IPS DF 4.7 (cell line): ENCODE measurements around the gene PPP1R12B.
"Not testable (repeated sequence)": the region's sequence is repeated elsewhere in the genome, so short reads cannot be mapped to it uniquely, and the experiment has no call there.

ENCODE experiments used
- DNase-seq: peaks from one replicate; pipeline ENCODE4 v3.0.0-alpha.2; 2013; ENCODE audit warnings: low spot score; ENCODE audit errors: extremely low read depth

PPP1R12B gene

DNA sequence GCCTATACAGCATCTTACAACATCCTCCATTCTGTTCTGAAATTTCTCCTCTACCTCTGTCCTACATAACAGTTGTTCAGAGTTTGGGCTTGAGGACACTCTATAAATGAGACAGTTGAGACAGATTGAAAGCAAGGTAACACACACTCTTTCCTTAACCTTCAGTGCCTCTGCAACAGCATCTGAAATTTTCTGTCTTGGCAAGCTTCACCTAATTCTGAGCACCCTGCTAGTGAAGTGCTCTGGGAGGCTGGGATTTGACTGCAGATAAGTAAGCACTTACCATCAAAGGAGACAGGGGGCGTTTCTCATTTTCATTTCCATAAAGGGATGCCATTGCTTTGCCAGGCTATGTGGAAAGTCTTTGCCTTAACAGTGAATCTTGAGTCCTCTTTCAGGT is 53.3 kb downstream of the PPP1R12B start:
- DNase-seq = not testable (repeated sequence)

DNA sequence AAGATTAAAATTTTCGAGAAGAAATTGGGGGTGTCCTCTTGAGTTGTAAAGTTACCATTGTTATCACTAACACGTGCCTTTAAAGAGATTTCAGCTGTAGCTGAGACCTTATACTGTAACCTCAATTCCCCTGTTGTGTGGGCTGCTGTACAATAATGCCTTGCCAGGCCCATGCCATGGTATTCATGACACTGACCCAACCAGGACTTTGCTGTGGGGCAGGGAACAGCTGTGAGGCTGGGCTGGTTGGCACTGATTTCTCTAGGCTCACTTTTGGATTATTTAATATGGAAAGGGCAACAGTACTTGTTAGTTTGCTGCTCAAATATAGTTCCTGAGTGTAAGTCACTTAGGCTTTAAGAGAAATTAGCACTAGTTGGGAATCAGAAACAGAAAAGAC is 54.9 kb downstream of the PPP1R12B start:
- not testable (repeated sequence) for DNase-seq

- no peak for DNase-seq
Observed at GRCh38 chr1:202405928-202406327, 57.4 kb downstream of the PPP1R12B start.

DNA sequence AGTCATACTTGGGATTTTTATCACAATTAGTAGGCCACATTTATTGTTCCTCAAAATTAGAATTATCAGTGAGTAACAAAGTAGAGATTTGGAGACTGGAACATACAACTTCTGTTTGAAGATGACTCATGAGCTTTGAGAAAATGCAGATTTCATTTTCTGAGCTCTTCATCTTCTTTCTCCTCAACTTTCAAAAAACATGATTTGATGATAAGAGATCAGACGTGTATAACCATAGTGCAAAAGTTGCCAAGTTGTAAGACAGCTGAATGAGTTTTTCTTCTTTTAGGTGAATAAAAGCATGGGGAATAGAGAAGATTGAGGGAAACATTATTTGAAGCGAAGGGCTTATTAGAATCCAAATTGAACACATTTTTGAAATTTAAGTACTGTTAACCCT is 58.4 kb downstream of the PPP1R12B start:
- not testable (repeated sequence) for DNase-seq

- DNase-seq = not testable (repeated sequence)
Observed at GRCh38 chr1:202407378-202407777, 58.9 kb downstream of the PPP1R12B start.

GRCh38 chr1:202410251-202410650 is 61.8 kb downstream of the PPP1R12B start:
- not testable (repeated sequence) for DNase-seq

DNA sequence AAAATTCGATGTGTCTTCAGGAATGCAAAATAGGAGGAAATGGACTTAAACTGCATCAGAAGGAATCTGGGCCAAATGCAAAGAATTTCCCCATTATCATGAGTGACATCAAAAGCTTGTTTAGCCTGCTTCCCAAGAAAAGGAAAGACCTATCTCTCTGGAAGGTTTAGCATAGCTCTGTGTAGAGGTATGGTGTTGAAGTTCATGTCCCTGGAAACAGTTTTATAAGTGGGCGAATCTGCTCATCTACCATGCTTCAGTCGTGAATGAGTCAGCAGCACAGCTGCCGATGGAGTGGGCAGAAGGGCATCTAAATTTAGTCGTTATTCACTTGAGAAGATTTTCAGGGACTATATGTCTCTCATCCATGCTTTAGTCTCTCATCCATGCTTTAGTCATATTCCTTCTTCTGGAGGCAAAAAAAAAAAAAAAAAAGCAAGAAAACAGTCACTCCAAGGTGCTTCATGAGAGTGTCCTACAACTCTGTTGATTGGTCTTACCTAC is 62.4 kb downstream of the PPP1R12B start:
- DNase-seq = not testable (repeated sequence)

DNA sequence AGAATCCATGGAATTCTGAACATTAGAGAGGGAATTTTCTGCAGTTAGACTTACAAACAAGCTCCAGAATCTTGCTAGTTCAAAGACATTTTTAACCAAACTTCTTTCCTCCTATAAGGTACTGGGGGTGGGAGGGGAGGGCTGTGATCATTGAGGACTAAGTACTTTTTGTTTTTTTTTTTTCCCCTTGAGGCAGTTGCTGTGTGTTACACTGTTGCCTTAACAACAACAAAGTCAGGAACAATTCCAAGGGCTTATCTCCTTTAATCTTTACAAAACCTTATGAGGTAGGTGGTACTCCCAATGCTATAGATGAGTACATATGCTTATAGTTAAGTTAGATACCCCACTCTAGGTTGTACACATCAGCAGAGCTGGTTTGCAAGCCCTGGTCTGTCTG is 62.9 kb downstream of the PPP1R12B start:
- DNase-seq = no peak

DNA sequence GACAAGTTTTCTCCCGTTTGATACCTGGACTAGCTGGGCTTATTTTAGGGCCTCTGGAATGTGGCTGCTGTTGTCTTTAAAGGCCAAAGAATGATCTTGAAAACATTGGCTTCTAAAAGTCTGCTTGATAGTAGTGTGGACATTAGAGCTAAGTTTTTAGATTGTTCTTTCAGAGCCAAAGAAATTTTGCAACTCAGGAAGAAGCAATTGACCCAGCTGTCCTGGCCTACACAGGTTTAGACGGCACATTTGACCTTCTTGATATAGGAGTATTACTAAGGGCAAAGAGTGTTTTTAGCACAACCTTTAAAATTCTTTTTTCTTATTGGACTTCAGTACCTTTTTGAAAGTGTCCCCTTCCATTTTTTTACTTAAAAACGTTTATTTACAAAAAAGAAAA is 63.9 kb downstream of the PPP1R12B start:
- DNase-seq = not testable (repeated sequence)

GRCh38 chr1:202416641-202417040 is 68.1 kb downstream of the PPP1R12B start:
- DNase-seq = no peak

- not testable (repeated sequence) for DNase-seq
Observed at GRCh38 chr1:202417141-202417540, 68.6 kb downstream of the PPP1R12B start.

DNA sequence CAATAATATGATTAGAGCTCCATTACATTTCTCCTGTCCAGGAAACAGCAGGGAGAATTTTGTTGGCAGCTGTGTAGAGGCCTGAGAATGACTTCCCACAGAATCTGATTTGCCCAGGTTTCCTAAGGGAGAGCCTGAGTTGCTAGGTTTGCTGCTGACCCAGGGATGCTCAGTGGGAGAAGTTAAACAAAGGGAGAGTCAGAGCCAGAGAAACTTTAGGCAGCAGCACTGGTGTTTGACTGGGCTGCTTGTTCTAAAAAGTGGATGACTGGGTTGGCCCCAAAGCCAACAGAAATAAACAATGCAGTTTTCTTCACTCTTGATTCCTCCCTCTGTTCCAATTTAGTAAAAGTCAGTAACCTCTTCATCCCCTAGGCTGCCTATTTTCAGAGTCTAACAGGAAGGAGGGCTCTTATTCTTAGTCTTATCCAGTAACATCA is 69.3 kb downstream of the PPP1R12B start:
- not testable (repeated sequence) for DNase-seq

- not testable (repeated sequence) for DNase-seq
Observed at GRCh38 chr1:202419731-202420130, 71.2 kb downstream of the PPP1R12B start.

GRCh38 chr1:202420422-202421094 is 72.1 kb downstream of the PPP1R12B start:
- DNase-seq = not testable (repeated sequence)

DNA sequence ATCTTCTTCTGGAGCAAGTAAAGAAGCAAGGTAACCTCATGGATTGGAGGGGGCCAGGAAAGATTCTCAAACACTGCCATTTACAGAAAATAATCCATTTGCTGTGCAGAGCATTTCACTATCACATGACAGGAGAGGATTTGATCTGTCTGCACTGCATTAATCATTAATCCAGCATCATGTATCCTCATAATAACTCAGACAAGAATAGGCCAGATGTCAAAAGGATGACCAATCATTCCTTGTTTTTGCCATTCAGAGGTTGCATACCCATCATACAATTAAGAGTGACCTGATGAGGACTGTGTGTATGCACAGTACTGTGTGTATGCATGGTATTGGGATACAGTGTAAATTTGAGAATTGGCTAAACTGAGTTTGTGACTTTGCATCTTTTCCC is 74.2 kb downstream of the PPP1R12B start:
- not testable (repeated sequence) for DNase-seq

- not testable (repeated sequence) for DNase-seq
Observed at GRCh38 chr1:202424260-202424659, 75.8 kb downstream of the PPP1R12B start.

- not testable (repeated sequence) for DNase-seq
Observed at GRCh38 chr1:202430111-202430510, 81.6 kb downstream of the PPP1R12B start.

- not testable (repeated sequence) for DNase-seq
Observed at GRCh38 chr1:202432338-202432737, 83.8 kb downstream of the PPP1R12B start.

DNA sequence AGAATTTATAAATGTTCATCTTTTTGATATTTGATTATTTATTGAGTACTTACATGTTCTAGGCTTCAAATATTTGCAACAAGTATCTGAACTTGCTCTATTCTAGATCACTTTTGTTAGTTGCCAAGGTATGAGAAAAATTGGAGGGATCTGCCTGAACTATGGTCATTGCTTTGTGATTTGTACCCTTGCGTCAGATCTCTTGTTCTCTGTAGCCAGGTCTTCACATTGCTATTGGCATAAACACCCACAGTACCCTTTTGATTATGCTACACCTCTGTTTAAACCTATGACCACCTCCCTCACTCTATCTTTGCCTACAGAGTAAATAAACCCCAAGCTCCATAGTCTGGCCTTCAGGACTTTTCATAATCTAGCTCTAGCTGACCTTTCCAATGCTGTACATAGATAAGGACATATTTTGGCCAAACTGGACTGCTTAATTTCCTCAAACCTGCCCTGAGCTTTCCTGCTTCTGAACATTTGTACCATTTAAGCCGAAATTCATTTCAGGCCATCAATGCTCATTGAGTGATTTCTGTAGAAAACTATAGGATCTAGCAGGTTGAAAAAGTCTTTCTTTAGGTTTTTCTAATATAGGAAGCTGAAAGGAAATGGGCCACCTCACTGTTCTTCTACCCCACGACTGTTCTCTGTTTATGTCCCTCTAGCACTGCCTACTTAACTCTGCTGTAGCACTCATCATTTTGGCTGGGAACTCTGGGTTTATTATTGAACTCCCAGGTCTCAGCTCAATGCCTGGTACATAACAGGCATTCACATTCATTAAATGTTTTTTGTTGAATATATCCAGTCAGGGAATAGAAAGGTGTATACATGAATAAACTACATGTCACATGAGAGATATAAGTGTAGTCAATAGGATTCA is 84.9 kb downstream of the PPP1R12B start:
- no peak for DNase-seq

DNA sequence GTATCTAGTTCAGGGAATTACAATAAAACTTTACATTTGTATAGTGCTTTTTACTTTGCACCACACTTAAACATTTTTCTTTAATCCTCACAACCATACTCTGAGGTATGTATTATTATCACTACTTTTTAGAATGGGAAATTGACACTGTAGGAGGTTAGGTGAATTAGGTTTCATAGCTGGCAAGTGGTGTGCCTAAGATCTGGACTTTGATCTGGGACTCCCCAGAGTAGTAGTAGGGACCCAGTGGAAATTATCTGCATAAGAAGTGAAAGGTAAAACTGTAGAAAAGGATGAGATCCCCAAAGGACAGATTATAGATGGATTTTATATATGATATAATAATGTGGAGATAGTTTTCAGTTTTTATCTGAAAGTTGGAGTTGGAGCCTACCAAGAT is 85.6 kb downstream of the PPP1R12B start:
- DNase-seq = no peak

DNA sequence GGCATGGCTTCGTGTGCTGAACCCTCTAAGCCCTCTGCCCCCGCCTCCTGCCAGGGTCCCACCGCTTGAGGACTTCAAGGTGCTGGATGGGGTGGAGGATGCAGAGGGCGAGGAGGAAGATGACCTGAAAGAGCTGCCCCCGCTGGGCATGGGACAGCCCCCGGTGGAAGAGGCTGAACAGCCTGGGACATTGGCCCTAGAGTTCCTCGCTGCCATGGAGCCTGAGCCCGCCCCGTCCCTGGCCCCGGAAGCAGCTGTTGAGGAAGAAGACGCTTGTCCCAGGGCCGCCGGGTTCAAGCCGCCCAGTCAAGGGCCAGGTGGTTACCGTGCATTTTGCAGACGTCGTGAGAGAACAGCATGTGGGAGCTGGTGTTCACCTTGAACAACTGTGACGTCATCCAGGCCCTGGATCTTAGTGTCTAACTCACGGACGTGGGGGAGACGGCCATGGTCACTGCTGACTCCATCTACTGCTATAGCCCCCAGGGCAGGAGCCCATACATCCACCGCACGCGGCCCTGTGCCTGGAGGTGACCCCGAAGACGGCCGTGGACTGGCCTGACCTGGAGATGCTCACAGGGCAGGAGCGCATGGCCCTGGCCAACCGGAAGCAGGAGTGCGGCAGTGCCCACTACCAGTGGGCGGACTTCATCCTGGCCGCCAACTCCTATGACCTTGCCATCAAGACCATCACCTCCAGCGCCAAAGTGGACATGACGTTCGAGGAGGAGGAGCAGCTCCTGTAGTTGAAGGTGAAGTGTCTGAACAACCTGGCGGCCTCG is 90.1 kb downstream of the PPP1R12B start:
- DNase-seq = no peak
